Suppressor macrophage treated with lipopolysaccharide for 4 hours (primary cell): ENCODE measurements around the gene TMEM143.

ENCODE experiments used
- DNase-seq: peaks from one replicate; pipeline ENCODE4 v3.0.0-alpha.2; 2020

Gene TMEM143

GRCh38 chr19:48354332-48354992 is 9.3 kb downstream of the TMEM143 start:
- no peak for DNase-seq

DNA sequence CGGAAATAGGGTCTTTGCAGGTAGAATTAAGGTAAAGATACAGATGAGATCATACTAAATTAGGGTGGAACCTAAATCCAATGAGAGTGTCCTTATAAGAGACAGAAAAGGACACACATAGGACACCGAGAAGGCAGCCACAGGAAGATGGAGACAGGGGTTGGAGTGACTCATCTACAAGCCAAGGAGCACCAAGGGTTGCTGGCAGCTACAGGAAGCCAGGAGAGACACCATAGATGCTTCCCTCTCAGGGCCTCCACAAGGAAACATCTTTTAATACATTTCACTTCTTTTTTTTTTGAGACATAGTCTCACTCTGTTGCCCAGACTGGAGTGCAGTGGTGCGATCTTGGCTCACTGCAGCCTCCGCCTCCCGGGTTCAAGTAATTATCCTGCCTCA is 10.1 kb downstream of the TMEM143 start:
- no peak for DNase-seq

GRCh38 chr19:48351341-48351752 is 12.4 kb downstream of the TMEM143 start:
- peak; percentile 83 for DNase-seq

DNA sequence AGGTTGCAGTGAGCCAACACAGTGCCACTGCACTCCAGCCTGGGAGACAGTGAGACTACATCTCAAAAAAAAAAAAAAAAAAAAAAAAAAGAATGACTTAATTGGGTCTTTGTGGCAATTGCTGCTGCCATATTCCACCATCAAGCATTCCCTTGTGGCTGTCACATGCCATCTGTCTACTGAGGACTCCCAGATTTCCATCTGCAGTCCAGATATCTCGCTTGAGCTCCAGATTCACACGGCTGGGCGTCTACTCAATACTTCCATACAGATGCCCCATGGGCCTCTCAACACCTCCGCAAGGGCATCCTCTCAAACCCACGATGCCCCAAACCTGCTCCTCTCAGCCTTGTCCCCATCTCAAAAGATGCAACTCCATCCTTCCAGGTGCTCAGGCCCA is 12.9 kb downstream of the TMEM143 start:
- DNase-seq, result no peak

DNA sequence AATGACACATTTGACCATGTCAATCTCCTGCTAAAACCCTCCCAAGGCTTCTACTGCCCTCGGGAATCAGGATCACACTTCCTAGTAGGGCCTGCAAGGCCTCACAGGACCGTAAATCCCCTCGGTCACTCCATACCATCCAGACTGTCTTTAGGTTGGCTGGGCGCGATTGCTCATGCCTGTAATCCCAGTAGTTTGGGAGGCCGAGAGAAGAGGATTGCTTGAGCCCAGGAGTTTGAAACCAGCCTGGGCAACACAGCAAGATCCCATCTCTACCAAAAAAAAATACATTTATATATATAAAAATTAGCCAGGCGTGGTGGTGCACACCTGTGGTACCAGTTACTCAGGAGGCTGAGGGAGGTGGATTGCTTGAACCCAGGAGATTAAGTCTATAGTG is 15.0 kb downstream of the TMEM143 start:
- no peak for DNase-seq

DNA sequence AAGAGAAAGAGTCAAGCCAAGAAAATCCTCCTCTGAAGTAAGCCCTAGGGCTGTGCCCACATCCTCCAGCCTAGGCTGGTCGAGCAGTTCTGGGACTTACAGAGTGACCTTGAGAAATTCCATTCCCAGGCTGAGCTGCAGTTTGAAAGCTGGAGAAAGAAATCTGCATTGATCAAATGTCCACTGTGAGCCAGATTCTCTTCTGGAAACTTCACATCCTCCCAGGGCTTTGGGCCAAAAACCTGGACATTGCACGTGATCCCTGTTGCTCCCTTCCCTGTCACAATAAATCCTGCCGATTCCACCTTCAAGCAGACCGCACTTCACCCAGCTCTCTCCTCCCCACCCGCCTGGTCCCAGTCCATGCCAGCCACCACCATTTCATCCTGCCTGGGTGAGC is 15.7 kb downstream of the TMEM143 start:
- DNase-seq, result no peak

- no peak for DNase-seq
These were observed 17.5 kb downstream of the TMEM143 start for GRCh38 chr19:48346191-48346590.

DNA sequence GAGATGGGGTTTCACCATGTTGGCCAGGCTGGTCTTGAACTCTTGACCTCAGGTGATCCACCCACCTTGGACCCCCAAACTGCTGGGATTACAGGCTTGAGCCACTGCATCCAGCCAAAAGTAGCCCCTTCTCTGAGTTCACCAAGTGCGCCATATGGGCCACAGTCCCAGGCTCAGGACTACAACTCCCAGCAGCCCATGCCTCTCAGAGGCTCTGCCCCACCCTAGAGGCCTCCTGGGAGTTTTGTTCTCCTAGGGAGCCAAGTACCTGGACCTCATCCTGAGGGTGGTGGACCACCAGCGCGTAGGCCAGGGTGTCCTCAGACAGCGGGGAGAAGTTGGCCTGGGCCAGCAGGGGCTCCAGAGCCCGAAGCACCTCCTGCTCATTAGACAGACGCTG is 18.8 kb downstream of the TMEM143 start:
- DNase-seq, result no peak

DNA sequence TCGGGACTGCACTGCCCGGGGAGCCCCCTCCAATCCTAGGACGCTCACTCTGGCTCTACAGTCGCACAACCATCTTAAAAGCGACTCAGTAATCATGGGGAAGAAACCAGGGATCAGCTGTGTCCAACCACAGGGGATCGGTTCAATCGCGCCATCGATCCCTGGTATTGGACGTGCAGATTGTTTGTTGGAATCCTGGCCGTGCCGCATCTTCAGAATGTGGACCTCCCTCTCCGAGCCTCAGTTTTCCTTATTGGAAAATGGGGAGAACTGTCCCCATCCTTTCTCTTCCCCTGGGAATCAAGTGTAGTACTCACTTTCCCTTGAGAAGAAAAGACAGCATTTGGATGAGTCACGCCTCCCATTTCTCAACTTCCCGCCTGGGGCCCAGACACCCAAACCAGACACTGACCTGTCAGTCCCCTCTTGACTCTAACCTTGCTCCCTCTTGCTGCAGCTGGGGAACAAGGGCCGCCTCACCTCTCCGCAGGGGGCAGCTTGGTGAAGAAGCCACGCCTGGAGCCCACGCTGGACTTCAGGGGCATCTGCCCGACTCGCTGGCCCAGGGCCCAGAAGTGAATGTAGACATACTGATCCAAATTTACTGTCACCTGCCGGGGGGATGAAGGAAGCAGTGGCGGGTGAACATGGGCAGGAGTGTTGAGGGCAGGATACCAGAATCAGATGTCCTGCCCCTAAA is 20.7 kb downstream of the TMEM143 start:
- DNase-seq, result no peak

DNA sequence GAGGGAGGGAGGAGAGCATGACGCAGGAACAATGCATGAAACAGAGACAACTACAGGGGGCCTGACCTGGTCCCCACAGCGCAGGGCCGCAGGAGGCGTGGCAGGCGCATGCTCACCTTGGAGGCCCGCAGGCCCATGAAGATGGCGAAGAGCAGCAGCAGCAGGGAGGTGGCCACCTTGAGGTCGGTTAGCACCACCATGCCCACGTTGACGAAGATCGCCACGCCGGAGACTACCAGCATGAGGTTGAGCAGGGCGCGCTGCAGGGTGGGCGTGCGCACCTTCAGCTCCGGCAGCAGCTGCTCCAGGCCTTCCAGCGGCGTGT is 21.4 kb downstream of the TMEM143 start:
- no peak for DNase-seq

GRCh38 chr19:48341515-48342413 is 22.0 kb downstream of the TMEM143 start:
- no peak for DNase-seq

GRCh38 chr19:48340995-48341394 is 22.7 kb downstream of the TMEM143 start:
- no peak for DNase-seq

GRCh38 chr19:48338802-48339503 is 24.8 kb downstream of the TMEM143 start:
- DNase-seq, result no peak

- no peak for DNase-seq
These were observed 25.4 kb downstream of the TMEM143 start for GRCh38 chr19:48338253-48338755.

DNA sequence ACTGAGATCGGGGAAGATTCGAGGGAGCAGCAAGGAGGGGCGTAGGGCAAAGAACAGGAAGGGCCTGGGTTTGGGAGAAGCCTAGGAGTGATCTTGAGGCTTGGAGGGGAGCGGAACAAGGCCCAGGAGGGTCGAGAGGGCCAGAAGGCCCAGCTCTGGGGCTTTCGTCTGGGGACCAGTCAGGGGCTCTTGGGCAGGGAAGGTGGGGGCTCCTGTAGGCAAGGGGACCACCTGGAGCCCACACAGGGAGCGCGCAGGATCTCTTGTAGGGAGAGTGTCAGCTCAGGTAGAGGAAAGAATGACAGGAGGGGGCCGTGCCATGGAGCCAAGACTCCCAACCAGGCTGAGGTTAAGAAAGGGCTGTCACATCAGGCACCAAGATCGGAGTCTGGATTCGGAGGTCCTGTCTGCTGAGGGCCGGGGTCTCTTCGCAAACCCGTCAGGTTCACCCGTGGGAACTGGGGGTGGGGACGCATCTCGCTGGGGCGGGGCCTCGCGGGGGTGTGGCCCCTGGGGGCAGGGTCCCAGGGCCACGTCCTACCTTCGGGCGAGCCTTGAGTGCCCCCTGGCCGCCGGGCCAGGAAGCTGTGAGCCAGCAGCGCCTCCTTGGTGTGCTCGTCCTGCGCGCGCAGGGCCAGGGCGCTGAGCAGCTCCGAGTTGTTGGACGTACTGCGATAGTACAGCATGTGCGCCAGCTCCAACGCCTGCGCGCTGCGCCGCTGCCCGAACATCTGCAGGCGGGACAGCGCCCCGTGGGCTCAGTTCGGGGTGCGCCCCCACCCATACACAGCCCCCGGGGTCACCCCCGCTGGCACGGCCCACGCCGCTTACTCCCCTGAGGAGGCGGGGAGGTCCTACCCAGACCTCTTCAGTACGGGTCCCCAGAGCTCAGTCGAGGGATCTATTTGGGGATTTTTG is 30.0 kb downstream of the TMEM143 start:
- DNase-seq, result peak; percentile 95

DNA sequence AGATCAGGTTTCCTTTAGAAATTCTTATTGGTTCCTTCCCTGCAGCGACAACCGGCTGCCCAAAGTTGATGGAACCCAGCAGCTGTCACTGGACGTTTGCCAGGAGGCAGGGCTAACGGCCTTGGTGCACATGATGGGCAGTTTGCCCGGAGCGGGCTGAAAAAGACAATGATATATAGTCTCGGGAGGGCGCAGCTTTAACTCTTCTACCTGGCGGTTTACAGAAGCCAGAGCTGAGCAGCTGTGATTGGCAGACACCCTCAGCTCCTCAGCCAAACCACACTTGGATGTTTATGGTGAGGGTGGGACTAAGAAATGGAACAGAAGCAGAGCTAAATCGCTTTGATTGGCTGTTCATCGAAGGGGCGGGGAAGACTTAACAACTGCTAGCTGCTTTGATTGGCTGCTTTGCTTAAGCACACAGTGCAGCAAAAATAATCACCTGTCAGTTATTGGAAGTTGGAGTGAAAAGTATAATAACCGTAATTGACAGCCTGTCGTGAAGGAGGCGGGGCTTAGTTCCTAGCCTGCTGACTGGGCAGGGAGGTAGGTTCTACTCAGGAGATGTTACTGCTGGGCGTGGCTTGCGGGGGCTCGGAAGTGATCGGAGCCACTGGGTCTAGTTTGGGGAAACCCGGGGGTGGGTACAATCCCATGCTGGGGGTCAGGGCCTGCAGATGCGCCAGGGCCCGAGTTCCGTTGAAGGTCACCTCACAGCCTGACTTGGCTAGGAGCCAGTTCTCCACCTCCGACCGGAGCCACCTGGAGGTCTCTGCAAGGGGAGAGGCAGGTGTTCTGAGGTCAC is 30.9 kb downstream of the TMEM143 start:
- DNase-seq, result peak; percentile 86

DNA sequence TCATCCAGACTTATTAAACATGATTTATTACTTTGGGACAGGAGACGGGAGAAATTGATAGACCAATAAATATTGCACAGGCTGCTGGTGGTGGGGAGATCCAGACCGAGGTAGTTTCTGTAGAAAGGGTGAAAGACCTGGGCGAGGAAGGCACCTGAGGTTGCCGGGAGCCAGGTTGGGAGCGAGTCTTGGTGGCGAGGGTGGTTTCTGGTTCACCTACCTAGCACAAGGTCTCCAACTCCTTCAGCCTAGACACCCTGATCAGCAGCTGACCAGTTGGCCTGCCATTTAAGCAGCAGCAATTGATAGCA is 31.4 kb downstream of the TMEM143 start:
- DNase-seq, result no peak

GRCh38 chr19:48330012-48330681 is 33.6 kb downstream of the TMEM143 start:
- peak; percentile 74 for DNase-seq

- peak; percentile 71 for DNase-seq
These were observed 34.4 kb downstream of the TMEM143 start for GRCh38 chr19:48329167-48329891.
